ENCODE results near the gene KMT5B. TPM values are rescaled to one million over a fixed set of nuclear protein-coding genes. Genes with fewer than 3 reads are reported as not detected.
A peak's percentile ranks its signal among the peaks of the same experiment; 100 is the strongest.

The KMT5B gene
- total RNA-seq, 1 donor from 2014 or later: 43.9 TPM

GRCh38 chr11:68120273-68121066, 92.6 kb downstream of the KMT5B start:
- Histone ChIP-seq H3K27me3 (no peaks in the 10 kb centered on the region), H3K4me3 (peak overlapping the region; percentile 61), H3K27ac (peak overlapping the region; percentile 82), H3K4me1 (peaks cover 48% of the 10 kb centered on the region), H3K9me3 (no peaks in the 10 kb centered on the region), H3K36me3 (no peaks in the 10 kb centered on the region)
- peak; percentile 2 for ATAC-seq
- peak; percentile 89 for DNase-seq
- no peak for TF ChIP-seq CTCF (IDR thresholded peaks at IDR 0.05)
- intact Hi-C loops (cut with DNase I): no loop called here

GRCh38 chr11:68118706-68119448, 94.2 kb downstream of the KMT5B start:
- Histone ChIP-seq H3K36me3 (no peaks in the 10 kb centered on the region), H3K4me3 (peak overlapping the region; percentile 61), H3K27me3 (no peaks in the 10 kb centered on the region), H3K4me1 (peaks cover 57% of the 10 kb centered on the region), H3K9me3 (no peaks in the 10 kb centered on the region), H3K27ac (peak overlapping the region; percentile 44)
- DNase-seq (no peak), ATAC-seq (no peak)
- intact Hi-C loops (cut with DNase I): no loop called here
- no peak for TF ChIP-seq CTCF (IDR thresholded peaks at IDR 0.05)

- no peak for TF ChIP-seq CTCF (IDR thresholded peaks at IDR 0.05)
- Histone ChIP-seq H3K9me3 (no peaks in the 10 kb centered on the region), H3K36me3 (no peaks in the 10 kb centered on the region), H3K27ac (peak overlapping the region; percentile 44), H3K4me3 (peak overlapping the region; percentile 61), H3K4me1 (peaks cover 59% of the 10 kb centered on the region), H3K27me3 (no peaks in the 10 kb centered on the region)
- DNase-seq (no peak), ATAC-seq (no peak)
- intact Hi-C loops (cut with DNase I): no loop called here
Observed at GRCh38 chr11:68117853-68118470, 95.1 kb downstream of the KMT5B start.

- H3K36me3 ChIP-seq: no peaks in the 10 kb centered on the region
- no peaks in the 10 kb centered on the region for H3K9me3 ChIP-seq
- H3K4me1 ChIP-seq: peaks cover 54% of the 10 kb centered on the region
- DNase-seq: no peak
- H3K27me3 ChIP-seq: no peaks in the 10 kb centered on the region
- no peak overlapping the region for H3K4me3 ChIP-seq
- no peak for ATAC-seq
- no peak for TF ChIP-seq CTCF (IDR thresholded peaks at IDR 0.05)
- intact Hi-C loops (cut with DNase I): no loop called here
- no peak overlapping the region for H3K27ac ChIP-seq
Observed at GRCh38 chr11:68116974-68117373, 96.1 kb downstream of the KMT5B start.

- Histone ChIP-seq H3K4me1 (peaks cover 52% of the 10 kb centered on the region), H3K27me3 (no peaks in the 10 kb centered on the region), H3K9me3 (no peaks in the 10 kb centered on the region), H3K4me3 (no peak overlapping the region), H3K27ac (no peak overlapping the region), H3K36me3 (no peaks in the 10 kb centered on the region)
- intact Hi-C loops (cut with DNase I): no loop called here
- TF ChIP-seq CTCF (IDR thresholded peaks at IDR 0.05): no peak
- ATAC-seq (no peak), DNase-seq (no peak)
Observed at GRCh38 chr11:68116126-68116525, 97.0 kb downstream of the KMT5B start.

All from upper lobe of right lung (tissue), 1 donor.